Endothelial cell of umbilical vein (primary cell): ENCODE results near the gene CYBB. TPM values are rescaled to one million over a fixed set of nuclear protein-coding genes. Genes with fewer than 3 reads are reported as not detected.

Experiments used
- BruUV-seq: library from RNA; stranded (reverse); fragments of 400-500 nt; replicated peaks from 2 replicates; lab custom pipeline; 2021; lab: Mats Ljungman, UMichigan
- CTCF ChIA-PET: fragments of 300-600, 350-600 bp; sonication (Branson Sonifier 250); formaldehyde crosslinking; loops from one replicate; lab custom pipeline; 2021; ENCODE audit warnings: antibody characterized with exemption, inconsistent platforms; lab: Charles Lee
- POLR2A ChIA-PET: fragments of 300-600, 350-600 bp; sonication (Branson Sonifier 250); formaldehyde crosslinking; loops from one replicate; lab custom pipeline; 2021; ENCODE audit warnings: antibody characterized with exemption, inconsistent platforms; lab: Charles Lee
- DNase-seq: peaks from one replicate; pipeline ENCODE4 v3.0.0-alpha.2; 2011; ENCODE audit warnings: low read depth, low spot score
- FAIRE-seq: peaks from 2 replicates; lab custom pipeline; 2011; peaks lifted over from hg19 to GRCh38; lab: Jason Lieb, UNC
- H2AFZ ChIP-seq: 2 replicates; pipeline ENCODE4 v1.6.0; 2012; ENCODE audit warnings: low read depth, low read length, control low read depth, inconsistent platforms
- H3K27ac ChIP-seq: 2 replicates; pipeline ENCODE4 v1.5.1; 2011; ENCODE audit warnings: low read depth, mild to moderate bottlenecking, control low read depth, low read length, moderate library complexity; ENCODE audit not compliant: insufficient read depth
- H3K27me3 ChIP-seq, 2 experiments: 2 replicates each; pipeline versions ENCODE4 v1.6.0 to v1.6.1; 2011; ENCODE audit warnings: low read length in 2 of 2, mixed read lengths in 1 of 2; ENCODE audit not compliant: control insufficient read depth in 2 of 2, insufficient read depth in 2 of 2
- H3K36me3 ChIP-seq, 2 experiments: 2 replicates in 1 of 2; 3 replicates in 1 of 2; pipeline ENCODE4 v1.5.1; 2011; ENCODE audit warnings: low read length in 2 of 2, mild to moderate bottlenecking in 1 of 2, moderate library complexity in 1 of 2; ENCODE audit not compliant: control insufficient read depth in 2 of 2, insufficient read depth in 2 of 2; ENCODE audit errors: extremely low read depth in 1 of 2
- H3K4me1 ChIP-seq: 3 replicates; pipeline ENCODE4 v1.5.1; 2011; ENCODE audit warnings: mild to moderate bottlenecking, low read length; ENCODE audit not compliant: control insufficient read depth, insufficient read depth; ENCODE audit errors: extremely low read depth
- H3K4me2 ChIP-seq: 2 replicates; pipeline ENCODE4 v1.6.1; 2011; ENCODE audit warnings: low read length, control low read depth, mixed read lengths; ENCODE audit not compliant: insufficient read depth
- H3K4me3 ChIP-seq, 3 experiments: fragments of 200-600 bp in 1 of 3; sonication (generic), shearing (Covaris generic) in 1 of 3; replicated peaks in 1 of 3; 2 replicates each; pipeline ENCODE4 v1.5.1; 2011 to 2016; ENCODE audit warnings: control low read depth in 3 of 3, low read length in 3 of 3, mild to moderate bottlenecking in 2 of 3, inconsistent platforms in 1 of 3, low read depth in 1 of 3, moderate library complexity in 1 of 3; ENCODE audit not compliant: insufficient read depth in 1 of 3
- H3K79me2 ChIP-seq: 2 replicates; pipeline ENCODE4 v1.6.0; 2012; ENCODE audit warnings: low read length, inconsistent platforms; ENCODE audit not compliant: control insufficient read depth, insufficient read depth
- H3K9ac ChIP-seq: replicated peaks from 2 replicates; pipeline ENCODE3; 2011; ENCODE audit warnings: low read length, control low read depth; ENCODE audit not compliant: insufficient read depth; ENCODE audit errors: extremely low read depth
- H3K9me1 ChIP-seq: replicated peaks from 3 replicates; pipeline ENCODE4 v1.6.0; 2011; ENCODE audit warnings: mild to moderate bottlenecking, low read length; ENCODE audit not compliant: control insufficient read depth, insufficient read depth; ENCODE audit errors: extremely low read depth
- H3K9me3 ChIP-seq: replicated peaks from 2 replicates; pipeline ENCODE4 v1.5.1; 2012; ENCODE audit warnings: low read length, inconsistent platforms; ENCODE audit not compliant: control insufficient read depth, insufficient read depth
- H4K20me1 ChIP-seq: replicated peaks from 2 replicates; pipeline ENCODE3; 2011; ENCODE audit warnings: mild to moderate bottlenecking, low read length; ENCODE audit not compliant: control insufficient read depth, insufficient read depth; ENCODE audit errors: extremely low read depth
- CTCF ChIP-seq, 2 donors: IDR thresholded peaks; 1 replicate in 1 of 2; 2 replicates in 1 of 2; pipeline ENCODE4 v1.5.1; 2011; ENCODE audit warnings: low read length in 2 of 2, mild to moderate bottlenecking in 2 of 2, moderate library complexity in 2 of 2, control low read depth in 1 of 2, inconsistent platforms in 1 of 2, low read depth in 1 of 2; ENCODE audit not compliant: insufficient read depth in 1 of 2; ENCODE audit errors: extremely low read depth in 1 of 2
- EZH2 ChIP-seq: IDR thresholded peaks from 2 replicates; pipeline ENCODE4 v1.6.1; 2012; ENCODE audit warnings: borderline replicate concordance, low read depth, mild to moderate bottlenecking, moderate library complexity, low read length, inconsistent platforms; ENCODE audit not compliant: severe bottlenecking
- FOS ChIP-seq: IDR thresholded peaks from 2 replicates; pipeline ENCODE4 v1.6.1; 2011; ENCODE audit warnings: mild to moderate bottlenecking, low read length, moderate library complexity, borderline replicate concordance; ENCODE audit not compliant: insufficient read depth
- GATA2 ChIP-seq: IDR thresholded peaks from 2 replicates; pipeline ENCODE4 v1.7.0; 2011; ENCODE audit warnings: low read depth, mild to moderate bottlenecking, moderate library complexity, mixed read lengths, low read length; ENCODE audit not compliant: insufficient read length, insufficient read depth
- JUN ChIP-seq: IDR thresholded peaks from 2 replicates; pipeline ENCODE4 v1.6.1; 2011; ENCODE audit warnings: borderline replicate concordance, low read depth; ENCODE audit not compliant: insufficient read length, insufficient read depth
- MAX ChIP-seq: IDR thresholded peaks from 2 replicates; pipeline ENCODE4 v1.6.1; 2011; ENCODE audit not compliant: insufficient read depth, insufficient read length
- MYC ChIP-seq: IDR thresholded peaks from one replicate; pipeline ENCODE4 v1.6.1; 2011; ENCODE audit warnings: mild to moderate bottlenecking, low read depth, low read length
- POLR2A ChIP-seq: IDR thresholded peaks from 2 replicates; pipeline ENCODE4 v1.6.1; 2012; ENCODE audit warnings: low read depth, mild to moderate bottlenecking, control low read depth, low read length
- POLR2AphosphoS5 ChIP-seq: IDR thresholded peaks from 2 replicates; pipeline ENCODE4 v1.6.1; 2012; ENCODE audit warnings: low read depth, mild to moderate bottlenecking, control low read depth, low read length, moderate library complexity; ENCODE audit not compliant: insufficient read depth
- dilution Hi-C: fragments of 300-500 bp; cut with MboI; formaldehyde crosslinking; loops from one replicate; pipeline ENCODE4 v1.15.0; 2019; ENCODE audit warnings: low sequenced_read_pairs; ENCODE audit not compliant: extremely low pct_ligation_motif_present
- intact Hi-C: fragments of 100-400 bp; cut with micrococcal nuclease; formaldehyde crosslinking; loops from one replicate; pipeline ENCODE4 v1.10.0; 2022
- polyA plus RNA-seq, 4 experiments: library from polyadenylated mRNA; depleted of rRNA in 3 of 4; stranded (reverse) in 3 of 4; unstranded in 1 of 4; fragments of >200 nt; gene quantifications; 2 replicates each; pipeline versions ENCODE4 v1.2.1 to v1.2.3, GENCODE V29; 2011 to 2012; ENCODE audit warnings: missing spikeins in 1 of 4
- total RNA-seq: library from RNA; stranded (reverse); gene quantifications from 2 replicates; pipeline ENCODE4 v1.2.3, GENCODE V29; 2021

Gene CYBB
- total and polyA plus RNA-seq, 2 donors (not counting 3 experiments of a cell fraction or from before 2014, with no cell fraction given) = not detected

GRCh38 chrX:37796805-37797204 lies 16.9 kb downstream of the CYBB start:
- Histone ChIP-seq H3K4me3 (no peak overlapping the region), H2AFZ (no peak overlapping the region), H3K9me1 (no peaks in the 10 kb centered on the region), H3K27me3 (peaks cover 0 to 3% of the 10 kb centered on the region in 2 experiments), H3K79me2 (no peaks in the 10 kb centered on the region), H3K4me1 (no peaks in the 10 kb centered on the region), H4K20me1 (no peaks in the 10 kb centered on the region), H3K9ac (no peak overlapping the region), H3K9me3 (no peaks in the 10 kb centered on the region), H3K36me3 (no peaks in the 10 kb centered on the region), H3K4me2 (no peak overlapping the region), H3K27ac (no peak overlapping the region)
- no TSS peak for BruUV-seq
- dilution Hi-C loops (no loop called here), intact Hi-C loops (no loop called here)
- no peak for DNase-seq
- no peak for FAIRE-seq
- ChIA-PET CTCF (no interaction called here), POLR2A (no interaction called here)
- TF ChIP-seq CTCF (IDR thresholded peaks at IDR 0.05; ENCODE audit: extremely low read depth in 1 of 2, insufficient read depth in 1 of 2, low read depth in 1 of 2, low read length in 2 of 2) (no peak), EZH2 (no peak), FOS (no peak), POLR2A (no peak), POLR2AphosphoS5 (no peak), MAX (no peak), GATA2 (no peak), MYC (no peak), JUN (no peak)
